Raji (cell line): ENCODE measurements around the gene IAPP.

Source experiments
- POLR2A ChIP-seq: IDR thresholded peaks from 2 replicates; pipeline ENCODE4 v1.6.1; 2011; ENCODE audit warnings: low read depth, low read length, control low read depth; ENCODE audit not compliant: insufficient read depth

IAPP gene

DNA sequence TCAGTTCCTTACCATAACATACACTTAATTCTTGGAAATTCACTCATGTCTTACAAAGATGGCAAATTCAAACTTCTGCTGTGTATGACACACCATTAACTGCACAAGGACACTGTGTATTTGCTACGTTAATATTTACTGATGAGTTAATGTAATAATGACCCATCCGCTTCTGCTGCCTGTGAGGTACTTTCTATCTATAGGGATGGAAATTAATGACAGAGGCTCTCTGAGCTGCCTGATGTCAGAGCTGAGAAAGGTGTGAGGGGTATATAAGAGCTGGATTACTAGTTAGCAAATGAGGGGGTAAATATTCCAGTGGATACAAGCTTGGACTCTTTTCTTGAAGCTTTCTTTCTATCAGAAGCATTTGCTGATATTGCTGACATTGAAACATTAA lies at the start of gene IAPP:
Gene IAPP (plus strand): TSS at position 301 of the 400 bp plus-strand sequence. CDS start 450 bp downstream, outside the sequence.
- no peak for TF ChIP-seq POLR2A

DNA sequence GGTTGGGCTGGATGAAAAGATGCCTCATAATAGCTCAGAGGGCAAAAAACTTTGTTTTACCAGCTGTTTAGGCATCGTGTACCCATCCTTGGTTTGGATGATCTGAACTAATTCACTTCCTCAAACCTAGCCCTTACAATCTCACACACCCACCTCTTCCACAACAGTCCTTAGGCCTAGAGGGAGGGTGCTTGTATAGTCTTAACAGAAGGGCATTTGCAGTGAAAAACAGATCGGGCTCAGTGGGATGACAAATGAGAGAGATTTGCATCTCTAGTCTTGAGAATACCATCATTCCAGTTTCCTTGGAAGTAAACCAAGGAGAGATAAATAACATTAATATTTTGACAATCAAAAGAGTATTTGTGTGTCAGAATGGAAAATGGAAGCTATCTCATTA lies 49.0 kb upstream of the IAPP start:
- no peak for TF ChIP-seq POLR2A

DNA sequence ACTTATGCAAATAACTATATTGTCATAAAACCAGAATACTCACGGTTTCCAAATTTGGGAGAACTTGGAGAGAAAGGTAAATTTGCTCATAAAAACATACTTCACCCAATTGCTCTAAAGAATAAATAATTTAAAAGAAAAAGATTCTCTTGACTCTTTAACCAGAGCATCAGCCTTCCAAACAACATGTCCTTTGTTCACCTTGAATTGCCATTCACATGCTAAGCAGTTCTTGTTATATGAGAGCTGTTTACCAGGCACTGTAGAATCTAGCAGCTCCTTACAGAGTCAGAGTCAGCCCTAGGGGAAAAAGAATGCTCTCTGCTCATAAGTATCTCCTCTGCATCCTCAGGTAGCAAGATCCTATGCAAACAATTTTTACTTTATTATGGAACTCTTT lies 48.2 kb upstream of the IAPP start:
- TF ChIP-seq POLR2A, result no peak

DNA sequence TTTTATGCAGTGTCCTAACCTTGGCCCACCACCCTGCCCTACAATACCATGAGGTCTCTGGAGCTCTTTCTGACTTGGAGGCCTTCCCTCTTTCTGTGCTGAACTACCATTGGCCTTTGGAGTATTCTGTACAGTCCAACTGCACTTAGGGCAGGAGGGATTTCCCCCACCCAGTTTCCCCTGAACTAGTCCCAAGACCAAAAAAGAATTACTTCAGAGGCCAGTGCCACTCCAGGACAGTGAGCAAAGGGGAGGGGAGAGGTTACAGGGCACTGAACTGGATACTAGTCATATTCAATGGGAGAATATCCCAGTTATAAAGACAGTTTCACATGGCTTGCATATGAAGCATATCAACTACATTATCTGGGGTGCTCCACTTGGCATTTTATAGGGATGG lies 44.1 kb upstream of the IAPP start:
- no peak for TF ChIP-seq POLR2A

DNA sequence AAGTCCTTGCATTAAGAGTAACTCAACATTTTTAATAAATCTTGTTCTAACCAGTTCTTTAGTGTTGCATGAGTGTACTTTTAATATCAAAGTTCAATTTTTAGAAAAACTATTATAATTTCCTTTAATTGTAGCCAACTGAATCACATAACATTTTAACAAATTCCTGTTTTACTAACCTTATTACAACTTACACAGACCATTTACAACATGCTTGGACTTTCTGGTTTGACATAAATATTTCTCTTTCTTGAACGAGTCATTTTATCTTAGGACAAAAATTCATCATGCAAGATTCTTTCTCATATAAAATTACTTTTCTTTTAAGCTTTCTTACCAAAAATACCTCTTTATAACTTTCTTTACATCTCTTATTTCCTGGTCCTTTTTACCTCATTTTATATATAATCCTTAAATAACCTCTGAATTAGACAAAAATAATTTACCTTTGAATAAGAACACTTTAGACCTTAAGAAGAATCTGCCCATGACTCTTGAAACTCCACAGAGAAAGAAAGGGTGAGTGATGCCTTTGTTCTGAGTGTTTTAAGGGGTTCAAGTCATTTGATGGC lies 41.9 kb upstream of the IAPP start:
- no peak for TF ChIP-seq POLR2A

DNA sequence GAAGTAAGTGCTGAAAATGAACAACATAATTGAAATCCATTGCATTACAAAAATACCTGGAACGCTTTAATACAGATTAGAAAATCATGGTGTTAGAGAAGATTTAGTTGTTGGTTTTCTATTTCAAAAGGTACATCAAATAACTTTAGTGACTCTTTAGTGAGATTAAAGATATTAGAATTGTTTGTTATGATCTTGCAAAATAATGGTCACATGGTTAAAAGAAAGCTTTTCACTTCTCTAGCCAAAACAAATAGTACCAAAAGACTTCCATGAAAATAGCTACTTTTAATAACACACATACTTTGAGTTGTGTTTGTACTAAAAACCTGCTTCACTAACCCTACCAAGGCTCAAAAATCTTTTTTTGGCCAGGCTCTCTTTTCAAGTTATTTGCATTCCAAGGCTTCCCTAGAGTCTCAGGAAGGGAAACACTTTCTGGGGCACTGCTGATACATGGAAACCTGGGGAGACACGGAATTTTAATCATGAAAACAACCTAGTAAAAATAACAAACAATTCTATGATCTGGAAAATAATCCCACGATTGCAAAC lies 37.9 kb upstream of the IAPP start, which contains the start of gene SLCO1A2:
Gene SLCO1A2 (minus strand): TSS at position 147 of the 555 bp plus-strand sequence. CDS start 270 bp downstream, outside the sequence.
- TF ChIP-seq POLR2A, result no peak

DNA sequence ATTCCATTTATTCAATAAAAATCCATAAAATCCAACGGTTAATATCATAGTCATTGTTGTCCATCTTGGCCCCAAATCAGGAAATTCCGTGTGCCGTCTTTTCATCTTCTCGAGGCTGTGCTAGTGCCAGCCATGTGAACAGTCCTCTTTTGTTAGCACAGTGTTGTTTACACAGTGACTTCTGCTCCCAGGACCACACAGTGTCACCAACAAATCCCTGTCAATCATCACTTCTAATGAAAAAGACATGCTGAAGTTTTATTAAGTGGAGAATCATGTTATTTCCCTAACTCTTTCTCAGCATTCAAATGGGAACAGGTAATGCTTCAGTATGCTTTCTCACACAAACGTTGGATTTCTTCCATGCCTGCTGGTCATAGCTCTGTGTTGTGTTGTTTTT lies 36.0 kb upstream of the IAPP start:
- TF ChIP-seq POLR2A, result no peak

DNA sequence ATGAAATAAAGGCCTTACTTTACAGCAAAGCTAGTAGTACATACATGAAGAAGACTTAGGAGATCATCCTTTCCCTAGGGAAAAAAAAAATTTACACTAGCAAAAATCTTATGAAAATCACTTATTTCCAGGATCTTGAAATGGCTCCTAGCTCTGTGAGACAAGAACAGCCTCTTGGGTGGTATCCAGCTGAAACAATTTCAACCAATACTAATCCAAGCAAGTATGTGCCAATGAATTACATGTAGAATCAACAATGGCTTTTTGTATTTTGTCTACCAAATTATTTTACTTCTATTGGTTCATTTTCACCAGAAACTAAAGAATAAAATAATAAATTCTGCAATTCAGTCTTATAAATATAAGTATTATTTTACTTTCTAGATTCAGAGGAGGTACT lies 35.2 kb upstream of the IAPP start:
- no peak for TF ChIP-seq POLR2A

DNA sequence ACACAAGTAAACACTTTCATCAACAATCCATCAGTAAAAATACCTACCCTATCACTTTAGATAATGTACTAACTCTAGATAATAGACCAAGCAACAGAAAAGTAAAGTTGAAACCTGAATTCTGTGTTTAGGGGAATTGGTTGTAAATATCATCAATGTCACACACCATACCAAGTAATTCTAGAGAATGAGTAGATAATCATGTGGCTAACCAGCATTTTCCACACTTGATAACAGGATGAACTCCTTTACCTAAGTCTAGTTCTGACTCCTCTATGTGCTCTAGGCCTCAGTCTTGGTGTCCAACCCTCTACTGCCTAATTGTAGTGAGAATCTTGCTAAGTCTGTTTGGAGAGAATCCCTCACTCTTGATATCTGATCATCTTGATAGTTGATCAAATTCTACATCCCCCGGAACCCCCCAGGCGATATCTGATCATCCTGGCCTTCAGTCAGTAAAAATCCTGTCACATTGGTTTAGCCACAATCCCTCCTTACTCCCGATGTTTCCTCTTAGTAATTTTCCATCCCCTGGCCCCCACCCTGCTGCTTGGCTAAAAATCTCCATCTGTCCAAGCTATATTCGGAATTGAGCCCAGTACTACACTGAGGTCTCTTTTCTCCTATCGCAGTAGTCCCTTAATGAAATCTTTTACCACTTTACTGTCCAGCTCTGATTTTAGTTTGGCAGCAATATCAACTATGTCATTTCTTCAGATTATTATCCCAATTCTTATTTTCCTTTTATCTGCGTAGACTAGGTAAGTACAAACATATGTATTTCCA lies 34.5 kb upstream of the IAPP start:
- TF ChIP-seq POLR2A, result no peak

DNA sequence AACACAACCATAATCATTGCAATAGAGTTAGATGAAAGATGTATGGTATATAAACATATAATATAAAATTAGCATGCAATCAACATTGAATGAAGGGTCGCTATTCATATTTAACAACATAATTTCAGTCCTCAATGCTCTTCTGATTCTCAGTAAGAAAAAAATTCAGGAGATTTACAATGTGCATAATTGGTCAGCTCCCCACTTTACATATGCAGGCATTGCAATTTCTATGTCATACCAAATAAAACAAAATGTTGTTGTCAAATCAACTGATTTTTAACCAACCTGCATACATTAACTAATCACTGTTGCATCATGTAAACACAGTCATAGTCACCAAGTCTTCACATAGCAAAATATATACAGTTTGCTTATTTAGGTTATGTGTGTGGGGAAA lies 32.8 kb upstream of the IAPP start:
- TF ChIP-seq POLR2A, result no peak

DNA sequence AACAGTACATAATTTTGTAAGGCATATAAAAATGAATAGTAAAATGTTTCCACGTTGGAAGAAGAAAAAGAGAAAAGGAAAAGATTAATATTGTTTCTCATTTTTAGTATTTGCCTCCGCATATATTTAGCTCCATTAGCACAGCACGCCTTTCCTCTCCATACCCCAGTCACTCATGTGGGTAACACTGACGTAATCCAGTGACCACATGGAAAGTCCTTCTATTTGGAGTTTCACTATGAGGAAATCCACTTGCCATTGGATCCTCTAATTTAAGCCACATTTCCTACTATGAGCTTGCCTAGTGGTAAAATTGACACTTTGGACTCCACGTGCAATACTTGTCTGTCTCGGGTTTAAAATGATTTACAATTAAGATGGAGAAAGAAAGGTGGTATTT lies 32.3 kb upstream of the IAPP start:
- no peak for TF ChIP-seq POLR2A

DNA sequence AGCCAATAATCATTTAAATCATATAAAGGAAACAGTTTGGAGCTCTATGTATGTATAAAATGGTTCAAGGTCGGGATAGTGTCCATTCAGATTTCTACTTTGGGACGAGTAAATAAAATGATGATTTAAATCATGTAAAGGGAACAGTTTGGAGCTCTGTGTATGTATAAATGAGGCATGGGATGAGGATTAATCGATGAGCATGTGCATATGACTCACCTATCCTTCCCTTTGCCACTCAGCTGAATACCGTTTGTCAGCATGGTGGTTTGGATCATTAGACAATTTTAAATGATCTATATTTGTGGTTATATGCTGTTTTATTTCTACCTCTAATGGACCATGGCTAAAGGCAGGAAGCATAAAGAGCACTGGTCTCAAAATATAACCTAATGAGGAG lies 30.9 kb upstream of the IAPP start:
- no peak for TF ChIP-seq POLR2A

DNA sequence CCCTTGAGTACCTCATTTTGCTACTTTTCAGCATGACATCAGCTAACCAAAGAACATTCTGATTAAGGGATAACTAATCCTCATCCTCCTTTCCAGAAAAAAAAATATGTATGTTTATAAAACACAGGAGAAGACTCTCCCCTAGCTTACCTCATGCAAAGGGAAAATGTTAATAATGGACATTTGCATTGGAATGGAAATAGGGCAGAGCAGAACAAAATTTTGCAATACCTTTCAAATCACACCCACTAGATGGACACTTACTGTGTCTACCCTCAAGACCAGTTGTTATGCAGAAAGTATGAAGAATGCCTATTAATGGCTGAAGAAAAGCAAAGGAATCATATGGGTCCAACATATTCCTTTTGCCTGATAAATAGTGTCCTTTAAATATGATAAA lies 29.1 kb upstream of the IAPP start:
- no peak for TF ChIP-seq POLR2A

DNA sequence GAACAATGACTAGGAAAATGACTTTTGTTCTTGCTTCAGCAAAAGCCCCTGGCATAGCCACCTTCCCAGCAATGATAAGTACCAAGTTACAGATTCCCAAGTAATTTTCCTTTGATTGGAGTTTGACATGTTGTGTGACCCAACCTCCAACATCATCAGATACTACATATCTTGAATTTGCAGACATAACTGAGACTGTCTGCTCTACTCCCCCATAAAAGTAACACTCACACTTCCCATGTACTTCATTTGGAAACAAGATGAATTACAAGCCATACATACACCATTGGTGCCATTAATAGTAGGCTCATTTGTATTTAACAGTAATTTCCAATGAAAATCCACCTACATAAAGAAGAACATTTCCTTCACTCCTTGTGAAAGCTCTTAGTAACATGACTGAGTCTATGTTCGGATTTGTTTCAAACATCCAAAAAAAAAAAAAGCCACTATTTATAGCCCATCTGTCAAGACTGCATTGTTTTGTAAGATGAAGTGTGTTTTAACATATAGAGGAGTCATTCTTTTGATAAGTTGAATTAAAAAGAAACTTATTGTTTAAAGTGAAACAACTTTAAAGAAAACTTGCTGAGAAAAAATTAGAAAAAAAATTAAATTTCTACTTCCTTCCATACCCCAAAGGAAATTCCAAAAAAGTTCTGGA lies 26.0 kb upstream of the IAPP start:
- TF ChIP-seq POLR2A, result no peak

DNA sequence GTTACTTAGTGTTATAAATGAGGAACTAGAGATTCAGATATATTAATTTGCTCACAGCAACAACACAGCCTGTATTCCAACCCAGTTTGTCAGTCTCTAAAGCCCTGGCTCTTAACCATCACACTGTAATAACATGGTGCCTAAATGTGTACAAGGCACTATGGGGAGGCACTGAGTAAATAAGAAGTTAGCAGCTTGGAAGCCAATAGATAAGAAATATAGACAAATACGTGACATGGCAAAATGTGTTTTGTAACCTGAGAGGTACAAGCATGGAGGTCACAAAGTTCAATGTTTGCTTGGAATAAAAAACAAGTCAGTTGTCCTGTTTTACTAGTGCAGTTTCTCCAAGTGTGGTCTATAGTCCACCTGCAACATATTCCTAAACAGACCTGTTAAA lies 21.7 kb upstream of the IAPP start:
- TF ChIP-seq POLR2A, result no peak

DNA sequence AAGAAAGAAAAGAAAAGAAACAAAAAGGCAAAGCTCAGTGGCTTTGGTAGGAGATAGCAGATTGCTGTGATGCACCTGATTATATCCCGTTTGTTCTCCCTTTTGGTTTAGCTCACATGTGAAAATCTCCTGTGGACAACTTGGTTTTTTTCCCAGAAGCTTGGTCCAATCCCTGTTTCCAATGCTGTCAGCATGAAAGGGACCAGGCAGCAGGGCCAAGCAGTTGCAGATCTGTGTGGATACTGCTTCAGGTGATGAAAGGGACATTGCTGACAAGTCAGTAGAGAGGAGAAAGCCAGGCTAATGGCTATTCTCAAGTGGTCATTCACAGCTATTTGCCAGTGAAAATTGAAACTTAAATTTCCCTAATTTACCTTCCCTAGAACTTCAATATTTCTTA lies 19.2 kb upstream of the IAPP start:
- TF ChIP-seq POLR2A, result no peak
